HepG2 (cell line): ENCODE results near the gene CNTROB. TPM values are rescaled to one million over a fixed set of nuclear protein-coding genes. Genes with fewer than 3 reads are reported as not detected.

Experiments
- BORCS8-MEF2B ChIP-seq: sonication (generic); formaldehyde crosslinking; IDR thresholded peaks from 2 replicates; pipeline ENCODE4 v1.8.0; 2022; ENCODE audit warnings: mild to moderate bottlenecking, missing genetic modification reagents
- ETV6 ChIP-seq: sonication (generic); formaldehyde crosslinking; conservative IDR thresholded peaks from 2 replicates; pipeline ENCODE4 v1.4.0; 2020; ENCODE audit warnings: missing genetic modification reagents
- GATAD1 ChIP-seq: IDR thresholded peaks from 2 replicates; pipeline ENCODE4 v1.6.1; 2016; ENCODE audit warnings: missing genetic modification reagents, missing compliant biosample characterization
- HDAC2 ChIP-seq: sonication (generic); formaldehyde crosslinking; IDR thresholded peaks from 2 replicates; pipeline ENCODE4 v1.4.0; 2020; ENCODE audit warnings: missing genetic modification reagents
- HOMEZ ChIP-seq: IDR thresholded peaks from 2 replicates; pipeline ENCODE4 v1.6.1; 2016; ENCODE audit warnings: low read depth
- LRRFIP1 ChIP-seq: sonication (generic); formaldehyde crosslinking; conservative IDR thresholded peaks from 2 replicates; pipeline ENCODE4 v1.4.0; 2020; ENCODE audit warnings: missing genetic modification reagents
- POLR2AphosphoS5 ChIP-seq: IDR thresholded peaks from 2 replicates; pipeline ENCODE4 v1.6.1; 2012; ENCODE audit warnings: low read depth, low read length
- REXO4 ChIP-seq: sonication (generic); formaldehyde crosslinking; IDR thresholded peaks from 2 replicates; pipeline ENCODE4 v1.8.0; 2022; ENCODE audit warnings: missing genetic modification reagents, mild to moderate bottlenecking, borderline replicate concordance
- SMARCE1 ChIP-seq: fragments of 450-650 bp; IDR thresholded peaks from 2 replicates; pipeline ENCODE4 v1.6.1; 2017; ENCODE audit warnings: borderline replicate concordance
- U2AF2 ChIP-seq: fragments of 200-400 bp; formaldehyde crosslinking; IDR thresholded peaks from 2 replicates; pipeline ENCODE4 v1.6.1; 2017; ENCODE audit warnings: low read depth, mild to moderate bottlenecking, low read length
- ZNF333 ChIP-seq: sonication (generic); formaldehyde crosslinking; IDR thresholded peaks from 2 replicates; pipeline ENCODE4 v1.4.0; 2020; ENCODE audit warnings: mild to moderate bottlenecking, missing genetic modification reagents, borderline replicate concordance
- ZNF543 ChIP-seq: sonication (generic); formaldehyde crosslinking; IDR thresholded peaks from 2 replicates; pipeline ENCODE4 v1.4.0; 2020; ENCODE audit warnings: mild to moderate bottlenecking, missing genetic modification reagents
- ZNF616 ChIP-seq: sonication (generic); formaldehyde crosslinking; IDR thresholded peaks from 2 replicates; pipeline ENCODE4 v1.5.0; 2020; ENCODE audit warnings: low read depth, mild to moderate bottlenecking, missing genetic modification reagents
- ZNF713 ChIP-seq: sonication (generic); formaldehyde crosslinking; IDR thresholded peaks from 2 replicates; pipeline ENCODE4 v1.4.0; 2020; ENCODE audit warnings: mild to moderate bottlenecking, missing genetic modification reagents
- polyA plus RNA-seq, 8 experiments: library from polyadenylated mRNA; depleted of rRNA in 3 of 8; stranded (reverse) in 7 of 8; unstranded in 1 of 8; fragments of >200 nt; fragmentation: Illumina TruSeq in 4 of 8; extraction: Trizol in 4 of 8; gene quantifications; 2 replicates each; pipeline versions ENCODE4 v1.2.1 to v1.2.3, GENCODE V29; 2011 to 2016; ENCODE audit warnings: low read depth in 4 of 8, missing spikeins in 1 of 8, mixed read lengths in 1 of 8; ENCODE audit not compliant: insufficient read depth in 1 of 8
- total RNA-seq, 5 experiments: library from RNA; depleted of rRNA; stranded (reverse); fragments of >200 nt; fragmentation: Illumina TruSeq; extraction: Trizol; gene quantifications; 2 replicates each; pipeline ENCODE4 v1.2.3, GENCODE V29; 2016; ENCODE audit warnings: low read depth in 1 of 5

CNTROB gene
- total and polyA plus RNA-seq, 2 of the 13 experiments (the other 11 are each of a cell fraction or from before 2014, with no cell fraction given), result 21.2 to 24.1 TPM

GRCh38 chr17:7889166-7889955 lies 42.6 kb upstream of the CNTROB start (continued):
- TF ChIP-seq GATAD1 (no peak), ZNF616 (CRISPR knock-in tag) (no peak), LRRFIP1 (no peak), HDAC2 (no peak), ZNF713 (CRISPR knock-in tag) (no peak), POLR2AphosphoS5 (no peak), ETV6 (CRISPR knock-in tag) (no peak), HOMEZ (CRISPR knock-in tag) (no peak), U2AF2 (no peak), SMARCE1 (no peak), ZNF333 (CRISPR knock-in tag) (no peak), REXO4 (no peak), BORCS8-MEF2B (CRISPR knock-in tag) (no peak), ZNF543 (CRISPR knock-in tag) (no peak)
